NCI-H1048 (cell line): ENCODE data around the gene HCK.
"Not testable (repeated sequence)": the region's sequence is repeated elsewhere in the genome, so short reads cannot be mapped to it uniquely, and the experiment has no call there.

Experiments
- DNase-seq: peaks from one replicate; lab custom pipeline; 2025; lab: John Stamatoyannopoulos, UW

The HCK gene

GRCh38 chr20:32029561-32029960, 22.5 kb upstream of the HCK start:
- no peak for DNase-seq

- peak; percentile 32 for DNase-seq
Measured at GRCh38 chr20:32031007-32031958, 20.8 kb upstream of the HCK start.

GRCh38 chr20:32033316-32033715, 18.7 kb upstream of the HCK start:
- no peak for DNase-seq

GRCh38 chr20:32033721-32034120, 18.3 kb upstream of the HCK start:
- not testable (repeated sequence) for DNase-seq

GRCh38 chr20:32034581-32035425, 17.2 kb upstream of the HCK start:
- no peak for DNase-seq

GRCh38 chr20:32035426-32035779, 16.6 kb upstream of the HCK start:
- DNase-seq: no peak

- DNase-seq: no peak
Measured at GRCh38 chr20:32036252-32036651, 15.8 kb upstream of the HCK start.

GRCh38 chr20:32036716-32037485, 15.1 kb upstream of the HCK start:
- no peak for DNase-seq

GRCh38 chr20:32037929-32038328, 14.1 kb upstream of the HCK start:
- DNase-seq: no peak

GRCh38 chr20:32040142-32040953, 11.7 kb upstream of the HCK start:
- DNase-seq: peak; percentile 58

- DNase-seq: no peak
Measured at GRCh38 chr20:32045999-32046398, 6.0 kb upstream of the HCK start.

GRCh38 chr20:32050324-32050841, 1.7 kb upstream of the HCK start:
- DNase-seq: no peak

GRCh38 chr20:32050851-32051556, 1.0 kb upstream of the HCK start:
- DNase-seq: no peak

GRCh38 chr20:32051720-32052089, 337 bp upstream of the HCK start:
- DNase-seq: no peak

- DNase-seq: no peak
Measured at GRCh38 chr20:32052778-32053362, 828 bp downstream of the HCK start.

GRCh38 chr20:32053648-32054047, 1.6 kb downstream of the HCK start:
- DNase-seq: no peak

GRCh38 chr20:32056708-32057483, 4.9 kb downstream of the HCK start:
- no peak for DNase-seq

GRCh38 chr20:32057656-32058184, 5.7 kb downstream of the HCK start:
- DNase-seq: no peak

- DNase-seq: no peak
Measured at GRCh38 chr20:32059189-32059588, 7.1 kb downstream of the HCK start.
